ENCODE results near the gene NCAM2.

Gene NCAM2

DNA sequence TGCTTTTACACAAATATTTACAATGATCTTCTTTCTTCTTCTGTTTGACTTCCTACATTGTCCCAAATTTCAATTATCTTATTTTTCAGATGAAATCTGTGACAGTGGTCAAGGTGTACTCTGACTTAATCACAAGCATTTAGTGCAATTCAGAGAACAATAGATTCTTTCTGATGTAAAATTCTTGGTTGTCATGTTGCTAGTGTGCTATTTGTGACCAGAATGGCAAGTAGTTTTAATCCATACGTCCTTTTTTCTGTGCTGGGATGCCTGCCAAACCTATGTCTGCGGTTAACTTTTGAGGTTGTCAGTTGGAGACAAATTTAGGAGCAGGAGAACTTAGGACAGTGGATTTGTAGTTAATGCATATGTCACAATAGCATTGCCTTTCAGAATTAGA, 31.0 kb downstream of the NCAM2 start:
- DNase-seq: no peak

DNA sequence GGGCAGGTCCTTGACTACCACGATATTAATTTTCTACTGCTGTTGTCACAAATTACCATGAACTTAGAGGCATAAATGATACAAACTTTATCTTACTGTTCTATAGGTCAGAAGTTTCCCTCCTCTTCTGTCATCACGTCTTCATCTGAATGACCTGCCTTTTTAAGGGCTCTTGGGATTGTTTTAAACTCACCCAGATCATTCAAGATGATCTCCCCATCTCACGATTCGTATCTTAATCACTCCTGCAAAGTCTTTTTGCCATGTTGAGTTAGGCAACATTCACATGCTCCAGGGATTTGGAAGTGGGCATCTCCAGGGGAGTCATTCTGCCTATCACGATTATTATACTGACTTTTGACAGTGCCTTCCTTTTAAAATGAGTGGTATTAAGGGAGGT, 32.1 kb downstream of the NCAM2 start:
- no peak for DNase-seq

DNA sequence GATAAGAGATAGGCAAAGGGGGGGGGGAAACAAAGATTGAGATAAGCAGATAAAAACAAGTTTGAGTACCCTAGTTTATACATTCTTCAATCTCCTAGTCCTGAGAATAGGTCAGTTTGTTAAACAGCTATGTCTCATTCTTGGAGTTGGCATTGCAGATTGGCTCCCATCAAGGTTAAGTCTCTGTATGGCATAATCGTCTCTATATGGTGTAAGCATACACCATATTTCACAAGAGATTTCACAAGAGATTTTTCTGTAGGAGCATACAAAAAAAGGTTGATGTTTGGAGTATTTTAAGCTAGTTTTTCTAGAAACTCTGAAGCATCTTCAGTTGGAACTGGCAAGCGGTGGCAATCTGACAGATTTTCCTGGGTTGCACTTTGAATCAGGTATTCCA, 35.8 kb downstream of the NCAM2 start:
- DNase-seq: no peak

DNA sequence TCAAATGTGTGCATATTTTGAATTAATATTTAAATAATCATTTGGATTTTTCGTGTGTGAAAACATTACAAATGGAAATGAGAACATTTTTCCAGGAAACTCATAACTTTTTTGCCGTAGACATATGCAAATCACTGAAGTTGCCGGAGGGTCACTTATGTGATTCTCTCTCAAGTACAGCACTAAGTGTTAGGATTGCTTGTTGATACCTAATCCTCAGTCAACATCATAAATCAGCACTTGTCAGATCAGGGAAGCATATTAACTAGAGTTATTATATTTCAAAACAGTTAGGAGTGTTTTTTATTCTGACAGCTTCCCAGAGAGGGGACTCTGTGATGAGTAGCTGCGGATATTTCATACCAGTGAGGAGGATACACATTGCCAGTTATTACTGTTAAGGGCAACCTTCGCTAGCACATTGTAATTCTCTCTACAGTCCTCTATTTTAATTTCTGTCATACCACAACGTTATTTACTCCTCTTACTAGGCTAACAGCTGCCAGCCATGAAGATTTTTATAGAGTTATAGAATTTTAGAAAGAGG, 41.5 kb downstream of the NCAM2 start:
- DNase-seq: no peak

DNA sequence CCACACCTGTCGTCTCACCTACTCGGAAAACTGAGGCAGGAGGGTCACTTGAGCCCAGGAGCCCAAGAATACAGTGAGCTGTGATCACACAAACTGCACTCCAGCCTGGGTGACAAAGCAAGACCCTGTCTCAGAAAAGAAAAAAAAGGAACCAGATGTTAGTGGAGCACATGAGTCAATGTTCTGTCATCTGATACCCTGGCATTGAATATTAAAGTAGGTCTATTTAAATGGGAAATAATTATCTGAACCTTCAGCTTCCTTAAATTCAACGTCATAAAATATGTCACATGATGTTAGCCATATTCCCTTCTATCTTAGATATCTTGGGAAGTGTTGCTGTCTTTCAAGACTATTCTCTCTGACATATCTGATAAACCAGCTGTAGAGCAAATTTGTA, 47.3 kb downstream of the NCAM2 start:
- DNase-seq: no peak

DNA sequence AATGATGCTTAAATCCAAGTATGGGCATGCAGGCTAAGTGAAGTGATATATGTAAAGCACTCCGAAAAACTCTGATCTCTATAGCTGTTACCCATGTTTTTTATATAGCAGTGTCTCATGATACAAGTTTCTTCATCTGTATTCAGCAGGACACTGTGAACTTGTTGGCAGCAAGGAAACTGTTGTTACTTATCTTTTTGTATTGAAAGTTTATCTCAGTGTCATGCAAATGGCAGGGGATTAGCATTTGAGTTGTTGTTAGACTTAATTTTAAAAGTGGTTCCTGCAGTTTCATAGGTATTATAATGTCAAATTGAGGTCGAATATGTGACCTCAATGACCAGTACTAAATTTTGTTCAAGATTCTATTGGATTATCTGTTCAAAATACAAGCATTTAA, 47.9 kb downstream of the NCAM2 start:
- DNase-seq: no peak

DNA sequence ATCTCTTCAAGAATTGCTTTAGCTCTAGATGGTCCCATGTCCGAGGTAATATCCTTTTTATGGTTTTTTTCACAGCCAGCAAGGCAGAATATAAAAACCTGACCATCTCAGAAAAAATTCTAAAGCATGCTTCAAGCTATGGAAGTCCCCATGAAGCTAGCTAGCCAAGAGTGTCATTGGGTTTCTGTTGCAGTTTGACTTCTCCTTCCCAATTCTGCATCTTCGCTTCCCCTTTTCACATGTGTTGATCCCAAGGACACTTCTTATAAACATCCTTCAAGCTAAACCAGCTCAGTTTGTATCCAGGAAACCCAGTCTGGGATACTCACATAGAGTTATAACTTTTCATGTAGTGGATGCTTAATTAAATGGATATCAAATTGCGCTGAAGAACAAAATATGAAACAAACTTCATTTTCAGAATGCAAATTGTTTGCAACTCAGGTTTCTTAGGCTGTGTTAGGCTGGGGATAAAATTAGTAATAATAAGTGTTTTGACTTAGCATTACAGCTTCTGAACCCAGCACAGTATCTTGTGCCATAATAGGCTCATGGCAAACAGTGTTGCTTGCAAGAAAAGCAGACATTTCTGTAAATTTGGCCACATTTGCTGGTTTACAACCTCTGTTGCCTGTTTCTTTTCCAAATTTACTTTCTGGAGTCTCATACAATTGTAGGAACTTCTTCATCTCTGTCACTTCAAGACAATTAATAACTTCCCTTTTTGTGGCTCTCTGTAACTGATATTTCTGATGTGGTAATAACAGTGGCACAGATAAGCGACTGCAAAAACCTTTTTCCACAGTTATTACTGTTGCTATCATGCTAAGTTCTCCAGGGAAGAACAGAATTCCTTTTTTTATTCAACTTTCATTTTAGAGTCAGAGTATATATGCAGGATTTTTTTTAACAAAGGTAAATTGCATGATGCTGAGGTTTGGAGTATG, 53.2 kb downstream of the NCAM2 start:
- no peak for DNase-seq

DNA sequence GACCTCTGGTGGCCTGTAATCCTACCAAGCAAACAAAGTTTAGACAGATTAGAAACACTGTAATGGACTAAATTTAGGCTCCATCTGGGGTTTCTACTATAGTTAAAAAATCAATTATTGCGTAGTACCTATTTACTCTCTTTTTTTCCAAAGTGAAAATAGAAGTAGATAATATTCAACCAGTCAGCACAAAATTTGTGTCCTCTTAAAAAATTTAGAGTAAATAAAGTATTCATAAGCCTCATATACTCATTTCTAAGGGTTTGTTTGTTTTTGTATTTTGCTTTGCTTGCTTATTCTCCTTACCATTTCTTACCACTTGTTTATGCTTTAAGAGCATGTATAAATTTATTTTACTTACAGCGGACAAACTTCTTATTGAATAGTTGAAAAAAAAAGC, 54.5 kb downstream of the NCAM2 start:
- no peak for DNase-seq

DNA sequence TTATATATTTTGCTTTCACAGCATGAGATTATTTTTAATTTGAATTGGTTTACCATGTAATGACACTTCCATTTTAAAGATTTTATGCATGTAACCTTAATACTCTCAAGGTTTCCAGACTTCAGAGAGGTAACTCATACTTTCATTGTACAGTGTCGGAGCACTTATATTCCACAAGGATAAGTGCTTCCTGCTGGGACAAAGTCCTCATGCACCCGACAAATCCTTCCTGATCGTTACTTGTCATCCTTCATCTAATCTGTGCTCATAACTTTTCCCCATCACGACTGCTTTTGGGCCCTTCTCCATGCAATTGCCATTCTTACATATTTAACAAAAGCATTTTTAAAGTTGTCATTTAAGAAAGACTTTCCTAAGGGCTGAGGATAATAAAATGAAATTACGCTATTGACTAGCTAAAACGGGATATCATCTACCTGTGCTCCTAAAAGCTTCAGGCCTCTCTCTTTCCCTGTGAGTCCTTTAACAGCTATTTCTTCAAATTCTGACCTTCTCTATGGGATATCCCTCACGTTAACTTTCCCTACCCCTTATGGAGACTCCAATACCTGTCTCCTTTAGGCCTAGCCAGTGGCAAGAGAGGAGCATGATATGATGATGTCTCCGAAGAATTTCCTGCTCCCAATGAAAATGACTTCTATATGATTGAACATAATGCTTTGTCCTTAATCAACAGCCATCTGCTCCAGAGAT, 59.3 kb downstream of the NCAM2 start:
- DNase-seq: no peak

DNA sequence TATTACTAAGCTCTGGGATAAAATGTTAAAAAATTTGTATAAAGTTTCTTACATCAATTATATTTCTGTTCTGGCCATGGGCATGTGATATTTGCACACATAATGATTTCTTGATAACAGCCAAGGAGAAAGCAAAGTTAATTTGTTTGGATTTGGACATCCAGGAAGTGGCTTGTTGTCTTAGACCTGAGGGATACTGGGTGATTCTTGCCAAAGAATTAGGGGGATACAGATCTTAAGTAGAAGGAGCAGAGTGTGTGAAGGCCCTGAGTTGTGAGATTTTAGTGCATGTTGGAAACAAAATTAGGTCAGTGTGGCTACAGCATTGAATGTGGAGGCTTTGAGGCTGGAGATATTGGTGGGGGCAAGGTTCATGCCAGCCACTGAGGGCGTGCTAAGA, 65.6 kb downstream of the NCAM2 start:
- no peak for DNase-seq

DNA sequence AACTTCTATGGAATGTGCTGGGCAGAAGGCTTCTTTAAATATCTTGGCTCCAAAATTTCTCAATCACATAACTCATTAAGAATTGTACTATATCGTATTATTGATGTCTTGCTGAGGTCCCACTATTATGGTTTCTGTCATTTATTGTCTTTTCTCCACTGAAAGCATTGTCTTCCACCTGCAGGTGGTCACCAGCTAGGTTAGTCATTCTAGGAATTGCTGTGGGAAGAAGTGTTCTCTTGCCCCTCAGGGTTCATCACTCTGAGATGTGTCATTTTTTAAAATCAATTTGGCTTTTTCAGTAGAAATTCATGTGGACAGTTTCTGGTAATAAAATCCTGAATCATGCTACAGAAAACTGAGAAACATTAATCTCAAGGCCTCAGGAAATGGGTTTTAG, 66.1 kb downstream of the NCAM2 start:
- no peak for DNase-seq

DNA sequence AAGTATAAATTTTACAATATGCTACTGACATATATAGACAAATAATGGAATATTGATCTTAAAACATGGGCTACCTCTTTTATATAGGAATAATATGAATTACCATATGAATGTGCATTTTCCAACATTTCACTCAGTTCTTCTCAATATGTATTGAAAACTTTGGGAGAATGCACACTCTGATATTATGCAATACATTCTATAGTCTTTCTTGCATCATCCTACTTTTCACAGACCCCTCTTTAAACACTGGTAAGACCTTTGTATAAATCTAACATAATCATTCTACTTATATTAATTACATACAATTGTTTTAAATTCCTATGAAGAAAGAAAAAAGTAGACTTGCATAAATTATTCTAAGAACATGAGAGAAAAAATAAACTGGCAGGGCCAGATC, 69.2 kb downstream of the NCAM2 start:
- no peak for DNase-seq

DNA sequence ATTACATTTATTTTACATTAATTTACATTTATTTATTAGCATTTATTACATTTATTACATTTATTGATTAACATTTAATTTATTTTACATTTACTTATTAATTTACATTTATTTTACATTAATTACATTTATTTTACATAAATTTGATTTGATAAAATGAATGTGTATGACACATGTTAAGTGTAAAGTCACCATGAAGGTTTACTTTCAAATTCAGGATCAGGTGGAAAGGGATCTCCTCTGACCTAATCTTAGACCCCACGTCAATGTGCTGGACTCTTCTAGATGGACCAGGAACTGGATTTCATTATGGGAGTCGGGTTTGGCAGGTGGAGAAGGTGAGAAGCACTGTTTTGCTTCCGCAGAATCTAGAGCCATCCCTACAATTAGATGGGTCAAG, 76.1 kb downstream of the NCAM2 start:
- no peak for DNase-seq

DNA sequence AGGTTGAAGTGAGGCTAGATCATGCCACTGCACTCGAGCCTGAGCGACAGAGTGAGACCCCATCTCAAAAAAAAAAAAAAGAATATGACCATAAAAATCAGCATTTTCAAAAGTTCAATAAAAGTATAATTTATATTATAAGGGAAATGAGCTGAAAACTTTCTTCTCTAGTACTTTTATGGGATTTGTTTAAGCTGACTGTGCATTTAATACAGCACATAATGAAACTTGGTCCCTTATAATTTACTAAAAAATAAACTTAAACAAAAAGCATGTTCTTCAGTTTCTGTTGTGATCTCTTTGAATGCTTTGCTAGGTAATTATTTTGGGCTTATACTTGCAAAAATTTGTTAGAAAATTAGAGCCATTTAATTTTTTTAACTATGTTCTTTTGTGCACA, 77.8 kb downstream of the NCAM2 start:
- no peak for DNase-seq

DNA sequence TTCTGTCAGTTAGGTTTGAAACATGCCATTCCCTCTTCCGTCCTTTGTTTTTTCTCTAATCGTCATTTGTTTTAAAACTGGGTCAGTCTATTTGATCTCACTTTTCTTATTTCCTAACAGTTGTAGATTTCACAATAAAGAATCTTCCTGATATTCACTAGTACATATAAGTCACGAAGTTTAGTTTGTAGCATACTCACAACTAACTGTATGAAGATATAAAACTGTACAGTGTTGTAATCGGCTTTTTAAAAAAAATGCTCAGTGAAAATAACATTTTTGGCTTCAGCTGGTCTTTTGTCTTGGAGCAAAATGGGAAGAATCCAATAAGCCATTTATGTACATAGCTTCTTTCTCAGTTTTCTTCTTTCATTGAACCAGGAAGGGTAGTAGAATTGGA, 78.3 kb downstream of the NCAM2 start:
- DNase-seq: no peak

DNA sequence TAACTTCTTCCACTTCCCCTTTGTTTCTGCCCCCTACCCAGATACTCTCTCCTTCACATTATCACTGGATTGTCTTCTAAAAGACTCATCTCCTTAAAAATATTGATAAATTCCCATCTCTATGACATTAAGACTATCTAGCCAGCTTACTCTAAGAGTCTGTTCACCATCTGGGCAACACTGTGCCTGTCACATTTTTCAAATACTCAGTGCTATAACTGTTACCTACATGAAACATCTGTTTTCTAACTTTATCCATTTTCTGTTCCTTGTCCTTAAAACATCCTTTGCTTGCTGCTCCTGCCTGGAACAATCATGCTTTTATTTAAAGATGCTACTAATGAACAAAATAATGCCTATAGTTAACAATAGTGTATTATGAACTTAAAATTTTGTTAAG, 81.4 kb downstream of the NCAM2 start:
- DNase-seq: no peak

DNA sequence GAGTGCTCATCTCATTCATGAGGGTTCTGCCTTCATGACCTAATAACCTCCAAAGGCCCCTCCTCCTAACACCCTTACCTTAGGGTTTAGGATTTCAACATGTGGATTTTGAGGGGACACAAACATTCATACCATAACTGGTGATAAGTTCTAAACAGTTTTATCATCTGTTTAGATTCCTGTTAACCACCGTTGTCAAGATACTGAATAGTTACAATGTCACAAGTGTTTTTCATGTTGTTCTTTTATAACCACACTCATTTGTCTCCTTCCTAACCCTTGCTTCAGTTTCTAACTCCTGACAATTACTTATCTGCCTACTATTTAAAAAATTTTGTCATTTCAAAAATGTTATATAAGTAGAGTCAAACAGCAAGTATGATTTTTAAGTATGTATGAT, 86.0 kb downstream of the NCAM2 start:
- DNase-seq: no peak

DNA sequence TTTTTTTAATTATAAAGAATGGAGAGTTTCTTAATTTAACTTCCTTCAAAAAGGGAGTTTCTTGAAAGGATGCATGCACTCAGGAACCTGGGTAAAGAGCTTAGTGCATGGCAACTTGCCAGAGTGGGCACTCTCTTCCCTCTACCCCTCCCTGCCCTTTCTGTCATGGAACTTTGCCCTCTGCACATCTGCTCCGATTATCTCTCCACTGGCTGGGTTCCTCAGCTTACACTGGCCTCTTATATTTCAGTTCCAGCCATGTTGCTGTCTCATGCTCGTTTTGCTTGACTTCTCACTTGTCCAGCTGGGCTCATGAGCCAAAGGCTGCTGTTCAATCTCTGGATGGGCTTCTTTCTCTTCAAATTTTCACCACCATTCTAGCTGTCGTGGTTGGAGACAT, 87.0 kb downstream of the NCAM2 start:
- DNase-seq: no peak

DNA sequence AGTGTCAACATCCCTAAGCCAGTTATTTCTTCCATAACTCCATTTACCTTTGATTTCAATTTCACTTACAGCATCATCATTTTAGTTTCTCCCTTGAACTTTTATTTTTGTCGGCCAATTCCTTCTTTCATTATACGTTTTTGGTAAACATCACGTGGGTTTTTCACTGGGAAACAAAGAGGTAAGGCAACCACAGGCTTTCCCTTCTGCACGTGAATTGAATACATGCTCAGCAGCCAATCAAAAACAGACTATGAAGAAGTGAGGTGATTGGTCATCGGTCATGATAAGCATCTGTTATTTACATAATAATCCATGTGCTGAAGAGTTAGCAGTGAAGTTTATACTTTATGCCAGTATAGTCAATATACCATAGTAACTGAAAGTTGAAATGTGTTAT, 98.7 kb downstream of the NCAM2 start:
- DNase-seq: no peak

DNA sequence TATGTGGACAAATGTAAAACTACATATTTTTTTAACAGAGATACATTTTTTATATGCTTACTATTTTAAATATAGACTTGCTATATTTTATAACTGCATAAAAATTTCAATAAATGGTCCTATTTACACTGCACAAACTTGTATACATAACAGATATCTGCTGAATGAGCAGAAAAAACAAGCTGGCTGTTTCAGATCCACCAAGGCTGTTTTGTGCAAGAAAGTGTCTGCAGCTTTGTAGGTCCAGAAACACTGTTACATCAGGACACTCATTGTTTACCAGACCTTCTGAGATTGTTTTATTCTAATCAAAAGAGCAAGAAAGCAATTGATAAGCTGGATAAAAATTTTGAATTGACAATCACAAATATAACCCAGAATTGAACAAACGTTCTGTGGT, 99.3 kb downstream of the NCAM2 start:
- no peak for DNase-seq

DNA sequence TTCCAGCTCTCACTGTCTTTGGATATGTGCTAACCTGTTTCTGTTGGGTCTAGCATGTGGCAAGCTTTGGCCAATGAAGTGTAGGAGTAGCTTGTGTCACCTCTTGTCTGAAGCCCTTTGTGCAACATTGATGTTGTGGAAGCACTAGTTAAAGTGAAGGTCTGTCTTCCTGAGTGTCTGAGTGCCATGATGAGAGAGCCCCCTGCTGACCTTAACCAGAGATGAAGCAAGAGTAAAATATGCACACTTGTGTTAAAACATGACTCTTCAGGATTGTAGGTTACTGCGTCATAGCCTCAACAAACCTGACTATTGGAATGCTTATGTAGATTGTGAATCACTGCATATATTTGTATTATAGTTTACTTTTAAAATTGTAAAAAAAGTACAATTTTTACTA, 103.7 kb downstream of the NCAM2 start:
- DNase-seq: no peak

DNA sequence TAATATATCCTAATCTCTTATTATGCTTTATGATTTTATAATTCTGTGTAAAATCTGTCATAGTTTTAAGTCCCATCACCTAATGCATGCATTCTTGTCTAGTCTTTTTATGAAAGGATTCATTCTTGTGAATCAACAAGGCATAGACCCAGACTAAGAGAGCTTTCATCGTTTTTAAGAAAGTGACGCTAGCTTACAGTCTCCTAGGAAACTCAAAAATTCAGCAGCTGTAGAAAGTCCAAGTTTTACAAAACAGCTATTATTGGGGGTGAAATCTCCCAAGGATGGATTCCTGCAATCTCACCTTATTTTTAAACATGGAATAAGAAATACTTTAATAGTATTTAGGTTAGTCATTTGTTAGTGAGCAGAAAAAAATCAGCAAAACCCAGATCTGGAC, 104.7 kb downstream of the NCAM2 start:
- DNase-seq: no peak

DNA sequence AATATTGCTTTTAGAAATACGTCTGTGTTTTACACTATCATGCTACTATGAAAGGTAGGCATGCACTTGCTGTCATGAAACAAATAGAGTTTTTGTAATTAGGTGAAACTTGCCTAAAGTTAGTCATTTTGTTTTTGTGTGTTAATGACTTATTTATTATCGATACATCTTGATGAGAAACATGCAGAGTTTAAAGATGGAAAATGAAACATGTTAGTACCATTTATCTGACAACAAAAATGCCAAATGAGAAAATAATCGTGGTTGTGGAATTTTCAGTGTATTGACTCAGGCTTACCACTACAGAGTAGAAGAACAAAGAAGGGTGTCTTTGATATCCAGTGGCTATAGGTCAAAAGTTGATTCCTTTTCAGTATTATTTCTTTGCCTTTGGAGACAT, 105.5 kb downstream of the NCAM2 start:
- no peak for DNase-seq

DNA sequence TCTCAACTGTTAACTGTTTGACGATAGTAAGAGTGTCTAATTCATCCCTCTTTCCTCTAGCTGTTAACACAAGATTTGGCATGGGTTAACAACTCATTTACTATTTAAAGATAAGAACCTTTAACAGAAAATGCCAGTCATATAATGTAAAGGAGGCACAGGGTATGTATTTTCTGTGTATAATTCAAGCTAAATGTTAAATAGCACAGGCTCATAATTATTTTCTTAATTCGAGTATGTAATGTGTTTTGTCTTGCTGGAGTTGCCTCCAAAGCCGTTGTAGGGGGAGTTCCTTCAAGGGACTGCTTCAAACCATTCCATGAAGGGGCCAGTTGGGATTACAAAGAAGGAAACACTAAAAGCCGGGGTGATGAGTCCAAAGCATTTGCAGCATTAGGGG, 111.5 kb downstream of the NCAM2 start:
- no peak for DNase-seq

Measured in stimulated activated naive CD4-positive, alpha-beta T cell (primary cell).